Gastroesophageal sphincter (tissue), 3 donors: Measurements from ENCODE around the gene CTXND1.

Experiments
- CTCF ChIP-seq, 4 experiments: fragments of 200-600 bp in 2 of 4; fragments of 450-650 bp in 2 of 4; sonication (generic) in 1 of 4; IDR thresholded peaks; one replicate each; pipeline ENCODE4 v1.5.1; 2017 to 2019; ENCODE audit warnings: antibody characterized with exemption in 4 of 4, mild to moderate bottlenecking in 2 of 4, moderate library complexity in 2 of 4
- POLR2A ChIP-seq, 2 donors: fragments of 450-650 bp; IDR thresholded peaks; one replicate each; pipeline ENCODE4 v1.6.1; 2017; ENCODE audit warnings: antibody characterized with exemption in 2 of 2, mild to moderate bottlenecking in 2 of 2, moderate library complexity in 1 of 2
- POLR2AphosphoS5 ChIP-seq: sonication (generic); formaldehyde crosslinking; IDR thresholded peaks from one replicate; pipeline ENCODE4 v1.6.1; 2017; ENCODE audit warnings: antibody characterized with exemption

GRCh38 chr15:80171787-80172186 is 80.2 kb downstream of the CTXND1 start:
- TF ChIP-seq CTCF (IDR thresholded peaks at IDR 0.05) (no peak), POLR2AphosphoS5 (no peak), POLR2A (IDR thresholded peaks at IDR 0.05) (no peak)
